K562 (cell line): Measurements from ENCODE around the gene NR2F6. TPM values are rescaled to one million over a fixed set of nuclear protein-coding genes. Genes with fewer than 3 reads are reported as not detected.
A peak's percentile ranks its signal among the peaks of the same experiment; 100 is the strongest.

ENCODE experiments used
- ATAC-seq: fragments of 200-7000 bp; cut with Tn5 transposase; 3 replicates; pipeline ENCODE4 v1.9.1; 2020; ENCODE audit warnings: moderate library complexity
- BruUV-seq: library from RNA; stranded (reverse); fragments of 400-500 nt; replicated peaks from 2 replicates; lab custom pipeline; 2021; lab: Mats Ljungman, UMichigan
- CTCF ChIA-PET: fragments of 300-600 bp; formaldehyde crosslinking; extraction: SDS; loops from one replicate; lab custom pipeline; 2021; ENCODE audit warnings: low intra/inter-chr PET ratio; lab: Yijun Ruan, JAX
- POLR2A ChIA-PET: fragments of 300-600, 350-650 bp; sonication (Branson Sonifier 250); formaldehyde crosslinking; extraction: SDS; loops from one replicate; lab custom pipeline; 2021; ENCODE audit warnings: antibody characterized with exemption, inconsistent platforms; lab: Yijun Ruan, JAX
- DNase-seq, 4 experiments: peaks; one replicate each; pipeline versions ENCODE4 v3.0.0 to v3.0.0-alpha.2; 2011 to 2018; ENCODE audit warnings: low spot score in 3 of 4, mixed read lengths in 3 of 4; ENCODE audit errors: extremely low read depth in 1 of 4
- FAIRE-seq: peaks from 2 replicates; lab custom pipeline; 2011; peaks lifted over from hg19 to GRCh38; lab: Jason Lieb, UNC
- H2AFZ ChIP-seq: 2 replicates; pipeline ENCODE4 v1.6.0; 2011; ENCODE audit warnings: low read depth, low read length, control low read depth, inconsistent platforms
- H3K27ac ChIP-seq: fragments of 200-600 bp; 3 replicates; pipeline ENCODE4 v1.8.0; 2011; ENCODE audit warnings: low read depth, mild to moderate bottlenecking, control low read depth, inconsistent platforms, low read length, moderate library complexity, mixed read lengths; ENCODE audit errors: extremely low read depth
- H3K27me3 ChIP-seq, 2 experiments: fragments of 300-600 bp in 1 of 2; 2 replicates in 1 of 2; 3 replicates in 1 of 2; pipeline versions ENCODE4 v1.6.0 to v1.8.0; 2011; ENCODE audit warnings: inconsistent platforms in 2 of 2, low read length in 2 of 2, mild to moderate bottlenecking in 1 of 2, mixed read lengths in 1 of 2, moderate library complexity in 1 of 2; ENCODE audit not compliant: control insufficient read depth in 2 of 2, insufficient read depth in 2 of 2
- H3K36me3 ChIP-seq: fragments of 300-600 bp; 3 replicates; pipeline ENCODE4 v1.8.0; 2011; ENCODE audit warnings: mild to moderate bottlenecking, low read length, inconsistent platforms; ENCODE audit not compliant: control insufficient read depth, insufficient read depth
- H3K4me1 ChIP-seq, 2 experiments: fragments of 200-600 bp in 1 of 2; replicated peaks in 1 of 2; 2 replicates in 1 of 2; 3 replicates in 1 of 2; pipeline versions ENCODE4 v1.5.1 to v1.8.0; 2011; ENCODE audit warnings: inconsistent platforms in 2 of 2, low read length in 2 of 2, mild to moderate bottlenecking in 1 of 2, mixed read lengths in 1 of 2, moderate library complexity in 1 of 2; ENCODE audit not compliant: control insufficient read depth in 2 of 2, insufficient read depth in 2 of 2
- H3K4me2 ChIP-seq: 2 replicates; pipeline ENCODE4 v1.6.1; 2011; ENCODE audit warnings: low read length, control low read depth, inconsistent platforms, mixed read lengths; ENCODE audit not compliant: insufficient read depth
- H3K4me3 ChIP-seq: fragments of 200-600 bp; sonication (generic), shearing (Covaris generic); 2 replicates; pipeline ENCODE4 v1.5.1; 2016; ENCODE audit warnings: control low read depth, inconsistent platforms
- H3K79me2 ChIP-seq: fragments of 200-600 bp; 3 replicates; pipeline ENCODE4 v1.8.0; 2011; ENCODE audit warnings: low read length, inconsistent platforms; ENCODE audit not compliant: control insufficient read depth, insufficient read depth
- H3K9ac ChIP-seq, 2 experiments: 2 replicates each; pipeline versions ENCODE4 v1.6.0 to v1.6.1; 2011; ENCODE audit warnings: low read depth in 2 of 2, low read length in 2 of 2, control low read depth in 1 of 2, inconsistent platforms in 1 of 2, mild to moderate bottlenecking in 1 of 2, mixed read lengths in 1 of 2; ENCODE audit not compliant: insufficient read depth in 1 of 2
- H3K9me1 ChIP-seq: one replicate; pipeline ENCODE4 v1.6.0; 2011; ENCODE audit warnings: inconsistent platforms, mild to moderate bottlenecking, low read length, moderate library complexity; ENCODE audit not compliant: control insufficient read depth, insufficient read depth
- H3K9me3 ChIP-seq: replicated peaks from 2 replicates; pipeline ENCODE4 v1.5.1; 2011; ENCODE audit warnings: low read depth, low read length, inconsistent platforms; ENCODE audit not compliant: control insufficient read depth, insufficient read depth
- H4K20me1 ChIP-seq: replicated peaks from 2 replicates; pipeline ENCODE4 v1.6.1; 2011; ENCODE audit warnings: low read length, inconsistent platforms, mixed read lengths; ENCODE audit not compliant: control insufficient read depth, insufficient read depth
- ATF1 ChIP-seq, 2 experiments: fragments of 450-650 bp in 1 of 2; IDR thresholded peaks; 2 replicates each; pipeline ENCODE4 v1.6.1; 2016; ENCODE audit warnings: missing compliant biosample characterization in 1 of 2, missing genetic modification characterization in 1 of 2
- CTBP1 ChIP-seq: fragments of 450-650 bp; IDR thresholded peaks from 2 replicates; pipeline ENCODE4 v1.6.1; 2016; ENCODE audit warnings: borderline replicate concordance
- HDAC8 ChIP-seq: fragments of 450-650 bp; IDR thresholded peaks from 2 replicates; pipeline ENCODE4 v1.6.1; 2016; ENCODE audit warnings: mild to moderate bottlenecking, missing genetic modification characterization, moderate library complexity, missing compliant biosample characterization
- HMBOX1 ChIP-seq: sonication (generic); IDR thresholded peaks from 2 replicates; pipeline ENCODE4 v1.6.1; 2016
- IRF9 ChIP-seq: fragments of 450-650 bp; IDR thresholded peaks from 2 replicates; pipeline ENCODE4 v1.6.1; 2016; ENCODE audit warnings: missing biosample characterization, missing genetic modification characterization
- JUND ChIP-seq, 2 experiments: IDR thresholded peaks; 2 replicates in 1 of 2; 3 replicates in 1 of 2; pipeline ENCODE4 v1.6.1; 2011; ENCODE audit warnings: borderline replicate concordance in 2 of 2, low read depth in 2 of 2, low read length in 2 of 2, improper control_type of control experiment in 1 of 2, missing biosample characterization in 1 of 2, missing genetic modification characterization in 1 of 2, missing genetic modification reagents in 1 of 2
- KDM1A ChIP-seq, 2 experiments: fragments of 450-650 bp; IDR thresholded peaks; 2 replicates each; pipeline ENCODE4 v1.6.1; 2016; ENCODE audit warnings: mild to moderate bottlenecking in 2 of 2
- NR4A1 ChIP-seq, 2 experiments: fragments of 250-450 bp in 1 of 2; fragments of 450-650 bp in 1 of 2; sonication (Bioruptor Pico) in 1 of 2; IDR thresholded peaks; 2 replicates each; pipeline versions ENCODE4 v1.4.0 to v1.6.1; 2016 to 2020; ENCODE audit warnings: mild to moderate bottlenecking in 2 of 2, missing compliant biosample characterization in 1 of 2, missing genetic modification characterization in 1 of 2, moderate library complexity in 1 of 2
- PPARD ChIP-seq: fragments of 250-450 bp; sonication (Bioruptor Pico); IDR thresholded peaks from 2 replicates; pipeline ENCODE4 v1.8.0; 2022; ENCODE audit warnings: inconsistent platforms, mild to moderate bottlenecking, moderate library complexity
- RNF2 ChIP-seq: sonication (generic); IDR thresholded peaks from 2 replicates; pipeline ENCODE4 v1.6.1; 2016
- SETDB1 ChIP-seq: IDR thresholded peaks from one replicate; pipeline ENCODE4 v1.6.1; 2012; ENCODE audit warnings: low read length, control low read depth, inconsistent platforms
- SIRT6 ChIP-seq: IDR thresholded peaks from one replicate; pipeline ENCODE4 v1.6.1; 2012; ENCODE audit warnings: low read depth, mild to moderate bottlenecking, control low read depth, inconsistent platforms, low read length, moderate library complexity
- TBP ChIP-seq: optimal IDR thresholded peaks from 2 replicates; pipeline ENCODE3; 2011; ENCODE audit warnings: low read depth, low read length, improper control_type of control experiment
- VEZF1 ChIP-seq: fragments of 200-800 bp; sonication (Bioruptor generic); IDR thresholded peaks from 2 replicates; pipeline ENCODE4 v1.6.1; 2017; ENCODE audit warnings: missing genetic modification characterization, missing compliant biosample characterization
- ZKSCAN1 ChIP-seq: fragments of 150-350 bp; IDR thresholded peaks from 2 replicates; pipeline ENCODE4 v1.6.1; 2016; ENCODE audit warnings: low read depth, low read length
- ZNF12 ChIP-seq: sonication (generic); formaldehyde crosslinking; IDR thresholded peaks from 2 replicates; pipeline ENCODE4 v1.4.0; 2020; ENCODE audit warnings: mild to moderate bottlenecking, missing genetic modification reagents
- WGBS: fragments of 100-300 bp; shearing (Covaris generic); methylation state at CpG from one replicate; pipeline ENCODE4 v1.1.6; 2016; ENCODE audit warnings: low coverage, mixed read lengths; ENCODE audit not compliant: insufficient coverage; ENCODE audit errors: missing lambda C conversion rate; 5-methylcytosine and 5-hydroxymethylcytosine counted together
- in situ Hi-C: fragments of 300-500 bp; cut with MboI; formaldehyde crosslinking; loops from 4 replicates; pipeline ENCODE4 v1.15.0; 2018; ENCODE audit warnings: inconsistent platforms, mixed read lengths
- intact Hi-C: fragments of 100-400 bp; cut with micrococcal nuclease; formaldehyde crosslinking; loops from 2 replicates; pipeline ENCODE4 v1.14.2; 2022
- polyA plus RNA-seq, 8 experiments: library from polyadenylated mRNA; depleted of rRNA in 4 of 8; stranded (reverse) in 5 of 8; unstranded in 3 of 8; fragments of >200 nt; fragmentation: Nextera tagmentation in 2 of 8; fragmentation: Illumina TruSeq in 1 of 8; extraction: Ambion mirVana in 2 of 8; extraction: Trizol in 1 of 8; gene quantifications; 2 replicates each; pipeline versions ENCODE4 v1.2.1 to v1.2.3, GENCODE V29; 2011 to 2014; ENCODE audit warnings: inconsistent platforms in 1 of 8, missing spikeins in 1 of 8
- total RNA-seq, 7 experiments: library from RNA; depleted of rRNA in 6 of 7; stranded (reverse); fragments of >200 nt in 6 of 7; fragmentation: Illumina TruSeq in 2 of 7; extraction: Trizol in 2 of 7; gene quantifications; 2 replicates each; pipeline versions ENCODE4 v1.2.1 to v1.2.3, GENCODE V29; 2011 to 2021; ENCODE audit warnings: low replicate concordance in 1 of 7

Gene NR2F6
- total and polyA plus RNA-seq, 9 of the 15 experiments (the other 6 are each of a cell fraction or from before 2014, with no cell fraction given): 0.76 to 97.5 (median 18.8) TPM

- peak; percentile 63; the same call in 1 of the 2 replicates for TF ChIP-seq ZNF12
- TF ChIP-seq TBP: peak; percentile 10
- TF ChIP-seq HDAC8: peak; percentile 83
- peak; percentile 51; the same call in 1 of the 2 replicates for TF ChIP-seq NR4A1 (CRISPR knock-in tag; IDR thresholded peaks at IDR 0.05)
- TF ChIP-seq NR4A1 (tag; IDR thresholded peaks at IDR 0.05): peak; percentile 39; the same call in 1 of the 2 replicates
- TF ChIP-seq RNF2: peak; percentile 40; the same call in 1 of the 2 replicates
Observed at GRCh38 chr19:17235300-17235970, 10.3 kb downstream of the NR2F6 start (continued).

GRCh38 chr19:17234911-17235299, 10.8 kb downstream of the NR2F6 start:
- H4K20me1 ChIP-seq: 0 out of 2 replicates have a peak, but pooled peaks cover 10% of the 10 kb centered on the region
- H3K9me1 ChIP-seq: no peaks in the 10 kb centered on the region
- peak overlapping the region; percentile 77 for H3K4me3 ChIP-seq
- TSS peak; percentile 41 for BruUV-seq
- DNase-seq: peak; percentile 73 to 90 (median 81)
- intact Hi-C loops (loop anchor here (1.0 kb wide), 1 partner anchor 8 kb away; no protein-coding TSS in a partner anchor), in situ Hi-C loops (no loop called here)
- peaks cover 71% of the 10 kb centered on the region; the same call in 2 of the 3 replicates for H3K36me3 ChIP-seq
- WGBS: 0% methylated on average over 5 of the region's 11 CpGs
- peaks cover 57% of the 10 kb centered on the region for H3K79me2 ChIP-seq
- H3K4me2 ChIP-seq: peak overlapping the region; percentile 98
- H3K27me3 ChIP-seq: no peaks in the 10 kb centered on the region
- ChIA-PET POLR2A (interaction anchor here (0.6 to 11.3 kb wide), 10 partner anchors 8 to 263 kb away, joined by 3 to 129 read pairs (median 4); partner anchors contain the start of genes NR2F6, OCEL1 and USE1), CTCF (interaction anchor here (0.6 to 1.1 kb wide), 2 partner anchors 33 to 169 kb away, joined by 3 read pairs; no protein-coding TSS in a partner anchor)
- H3K9ac ChIP-seq: peak overlapping the region; percentile 82 to 92
- H3K9me3 ChIP-seq: no peaks in the 10 kb centered on the region
- peak; percentile 89 for ATAC-seq
- peak; percentile 80 for FAIRE-seq
- H3K27ac ChIP-seq: peak overlapping the region; percentile 87
- H2AFZ ChIP-seq: peak overlapping the region; percentile 76
- H3K4me1 ChIP-seq: peaks cover 18 to 38% of the 10 kb centered on the region in 2 experiments
- peak; percentile 76; the same call in 1 of the 2 replicates for TF ChIP-seq VEZF1 (CRISPR knock-in tag)
- TF ChIP-seq IRF9: no peak
- no peak for TF ChIP-seq KDM1A (IDR thresholded peaks at IDR 0.05)
- TF ChIP-seq SETDB1: no peak
- no peak for TF ChIP-seq SIRT6
- TF ChIP-seq ATF1 (CRISPR knock-in tag; IDR thresholded peaks at IDR 0.05): no peak
- TF ChIP-seq ATF1 (tag; IDR thresholded peaks at IDR 0.05): no peak
- TF ChIP-seq CTBP1: no peak
- 0 out of 2 replicates have a peak, but pooled peaks have one; percentile 6 for TF ChIP-seq ZKSCAN1
- no peak for TF ChIP-seq PPARD (CRISPR knock-in tag)
- TF ChIP-seq HMBOX1: peak; percentile 55; the same call in 1 of the 2 replicates
- no peak for TF ChIP-seq JUND (IDR thresholded peaks at IDR 0.05; ENCODE audit: borderline replicate concordance, low read depth, low read length)
- TF ChIP-seq JUND (tag; IDR thresholded peaks at IDR 0.05; ENCODE audit: borderline replicate concordance, low read depth, low read length): no peak
